K562 (cell line): ENCODE data around the gene STMN3. TPM values are rescaled to one million over a fixed set of nuclear protein-coding genes. Genes with fewer than 3 reads are reported as not detected.
A peak's percentile ranks its signal among the peaks of the same experiment; 100 is the strongest.

Experiments
- ELF2 ChIP-seq: fragments of 250-450 bp; sonication (Bioruptor Pico); IDR thresholded peaks from 2 replicates; pipeline ENCODE4 v1.5.0; 2021; ENCODE audit warnings: mild to moderate bottlenecking
- GABPB1 ChIP-seq: sonication (generic); formaldehyde crosslinking; IDR thresholded peaks from 2 replicates; pipeline ENCODE4 v1.8.0; 2022; ENCODE audit warnings: mild to moderate bottlenecking, missing genetic modification reagents
- KDM4B ChIP-seq, 2 experiments: fragments of 450-650 bp in 1 of 2; sonication (generic) in 1 of 2; IDR thresholded peaks; 2 replicates each; pipeline ENCODE4 v1.6.1; 2016 to 2017; ENCODE audit warnings: borderline replicate concordance in 2 of 2, antibody characterized with exemption in 1 of 2, low read depth in 1 of 2, mild to moderate bottlenecking in 1 of 2
- L3MBTL2 ChIP-seq: fragments of 450-650 bp; IDR thresholded peaks from 2 replicates; pipeline ENCODE4 v1.6.1; 2016; ENCODE audit warnings: mild to moderate bottlenecking, moderate library complexity
- NR2F6 ChIP-seq: fragments of 450-650 bp; formaldehyde crosslinking; IDR thresholded peaks from 2 replicates; pipeline ENCODE4 v1.4.0; 2020; ENCODE audit warnings: mild to moderate bottlenecking
- PRDM10 ChIP-seq: fragments of 450-650 bp; IDR thresholded peaks from 2 replicates; pipeline ENCODE4 v1.6.1; 2018; ENCODE audit not compliant: partially characterized antibody
- PRPF4 ChIP-seq: fragments of 200-400 bp; formaldehyde crosslinking; IDR thresholded peaks from one replicate; pipeline ENCODE4 v1.6.1; 2017; ENCODE audit warnings: low read length, low read depth, mild to moderate bottlenecking; ENCODE audit not compliant: insufficient read depth, poor library complexity, severe bottlenecking
- RBM39 ChIP-seq: fragments of 200-400 bp; formaldehyde crosslinking; optimal IDR thresholded peaks from 2 replicates; pipeline ENCODE3; 2018; ENCODE audit warnings: low read depth, low read length
- RREB1 ChIP-seq: fragments of 250-450 bp; sonication (Bioruptor Pico); IDR thresholded peaks from 2 replicates; pipeline ENCODE4 v1.4.0; 2020
- THAP12 ChIP-seq: fragments of 250-450 bp; sonication (Bioruptor Pico); IDR thresholded peaks from 2 replicates; pipeline ENCODE4 v1.9.0; 2021; ENCODE audit warnings: mild to moderate bottlenecking, inconsistent platforms
- ZNF586 ChIP-seq: fragments of 450-650 bp; formaldehyde crosslinking; conservative IDR thresholded peaks from 2 replicates; pipeline ENCODE4 v1.4.0; 2020; ENCODE audit warnings: mild to moderate bottlenecking, moderate library complexity
- ZNF764 ChIP-seq: fragments of 250-450 bp; sonication (Bioruptor Pico); IDR thresholded peaks from 2 replicates; pipeline ENCODE4 v1.4.0; 2020; ENCODE audit warnings: low read depth, mild to moderate bottlenecking, moderate library complexity
- polyA plus RNA-seq, 8 experiments: library from polyadenylated mRNA; depleted of rRNA in 4 of 8; stranded (reverse) in 5 of 8; unstranded in 3 of 8; fragments of >200 nt; fragmentation: Nextera tagmentation in 2 of 8; fragmentation: Illumina TruSeq in 1 of 8; extraction: Ambion mirVana in 2 of 8; extraction: Trizol in 1 of 8; gene quantifications; 2 replicates each; pipeline versions ENCODE4 v1.2.1 to v1.2.3, GENCODE V29; 2011 to 2014; ENCODE audit warnings: inconsistent platforms in 1 of 8, missing spikeins in 1 of 8
- total RNA-seq, 7 experiments: library from RNA; depleted of rRNA in 6 of 7; stranded (reverse); fragments of >200 nt in 6 of 7; fragmentation: Illumina TruSeq in 2 of 7; extraction: Trizol in 2 of 7; gene quantifications; 2 replicates each; pipeline versions ENCODE4 v1.2.1 to v1.2.3, GENCODE V29; 2011 to 2021; ENCODE audit warnings: low replicate concordance in 1 of 7

Gene STMN3
- total and polyA plus RNA-seq, 9 of the 15 experiments (the other 6 are each of a cell fraction or from before 2014, with no cell fraction given) = 0.70 to 65.6 (median 29.4) TPM

GRCh38 chr20:63657937-63658748 lies 4.9 kb upstream of the STMN3 start, which contains the start of gene RTEL1 (continued):
- TF ChIP-seq RREB1 (0 out of 2 replicates have a peak, but pooled peaks have one; percentile 29), GABPB1 (peak; percentile 100), KDM4B (IDR thresholded peaks at IDR 0.05; ENCODE audit: borderline replicate concordance in 2 of 2, low read depth in 1 of 2) (peak in 1 of 2 experiments; percentile 98; a peak in 2 of 4 replicates), NR2F6 (CRISPR knock-in tag) (no peak), ZNF586 (CRISPR knock-in tag) (no peak), ZNF764 (CRISPR knock-in tag) (0 out of 2 replicates have a peak, but pooled peaks have one; percentile 6), L3MBTL2 (peak; percentile 66; the same call in 1 of the 2 replicates), THAP12 (CRISPR knock-in tag) (peak; percentile 75; the same call in 1 of the 2 replicates), PRPF4 (peak; percentile 45), RBM39 (peak; percentile 57), PRDM10 (peak; percentile 23), ELF2 (CRISPR knock-in tag) (peak; percentile 82)
